ENCODE measurements around the gene CHMP3.

DNA sequence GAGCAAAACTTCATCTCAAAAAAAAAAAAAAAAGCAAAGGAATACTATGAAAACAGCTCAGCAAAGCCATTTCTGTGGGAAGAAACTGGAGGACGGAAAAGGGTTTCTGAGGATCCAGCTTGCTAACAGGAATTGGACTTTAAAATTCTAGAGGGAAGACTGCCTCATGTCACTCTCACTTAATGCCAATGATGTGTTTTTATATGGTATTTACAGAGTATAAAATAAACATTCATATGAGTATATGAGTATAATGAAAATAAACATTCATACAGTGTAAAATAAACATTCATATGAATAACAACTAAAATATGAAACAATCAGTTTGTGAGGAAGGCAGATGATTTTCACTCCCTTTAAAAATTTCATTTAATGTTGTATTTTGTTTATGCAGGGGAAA, 43.9 kb downstream of the CHMP3 start:
- TF ChIP-seq TEAD4 (IDR thresholded peaks at IDR 0.05) (no peak), CEBPB (IDR thresholded peaks at IDR 0.05) (no peak)
- TF ChIP-seq, protein P1, sequence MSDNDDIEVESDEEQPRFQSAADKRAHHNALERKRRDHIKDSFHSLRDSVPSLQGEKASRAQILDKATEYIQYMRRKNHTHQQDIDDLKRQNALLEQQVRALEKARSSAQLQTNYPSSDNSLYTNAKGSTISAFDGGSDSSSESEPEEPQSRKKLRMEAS (IDR thresholded peaks at IDR 0.05) = no peak

All from Ishikawa (cell line).